ENCODE data around the gene NDST4.

The NDST4 gene

DNA sequence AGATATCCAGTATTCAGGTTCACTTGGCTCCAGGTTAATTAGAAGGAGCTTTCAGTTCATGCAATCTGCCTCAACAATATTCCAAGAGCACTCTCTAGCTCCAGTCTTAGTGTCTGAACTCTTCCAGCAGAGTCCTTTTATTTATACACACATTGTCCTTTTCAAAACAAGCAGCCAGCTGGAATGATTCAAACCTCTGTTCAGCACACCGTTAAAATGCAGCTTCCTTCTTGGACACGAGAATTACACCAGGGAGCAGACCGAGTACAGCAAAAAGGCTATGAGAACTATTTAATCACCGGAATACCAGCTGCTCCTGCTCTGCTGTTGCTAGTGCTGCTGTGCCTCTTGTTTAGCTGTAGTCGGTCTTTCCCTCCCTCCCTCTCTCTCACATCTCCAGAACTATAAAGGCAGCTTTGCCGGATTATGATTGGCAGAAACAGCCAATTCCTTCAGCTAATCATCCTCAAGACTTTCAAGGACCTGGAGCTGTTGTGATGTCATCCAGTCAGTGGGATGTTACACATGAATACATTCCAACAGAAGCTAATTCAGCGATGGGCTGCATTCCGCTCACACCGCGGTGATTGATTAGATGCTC lies at the start of gene NDST4:
NDST4 (minus strand) TSS at position 115 of the 601 bp plus-strand sequence. CDS start 36,584 bp downstream, outside the sequence.
- no peak for DNase-seq

DNA sequence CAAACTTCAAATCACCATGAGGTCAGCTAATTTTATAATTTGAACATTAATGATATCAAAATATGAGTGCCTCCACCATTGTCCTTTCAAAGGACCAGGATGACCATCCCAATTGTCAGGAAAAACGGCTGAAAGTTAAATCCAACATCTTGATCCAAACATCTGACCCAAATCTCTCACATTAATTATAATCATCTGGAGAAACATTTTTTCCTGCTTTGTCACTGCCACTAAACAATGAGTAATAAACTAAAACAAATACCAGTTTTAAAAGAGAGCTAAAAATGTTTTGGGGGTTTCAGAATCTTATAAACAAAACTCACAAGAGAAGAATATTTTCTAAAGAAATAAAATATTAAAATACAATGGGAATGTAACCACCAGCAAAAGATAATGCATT lies 45.7 kb upstream of the NDST4 start:
- DNase-seq = no peak

DNA sequence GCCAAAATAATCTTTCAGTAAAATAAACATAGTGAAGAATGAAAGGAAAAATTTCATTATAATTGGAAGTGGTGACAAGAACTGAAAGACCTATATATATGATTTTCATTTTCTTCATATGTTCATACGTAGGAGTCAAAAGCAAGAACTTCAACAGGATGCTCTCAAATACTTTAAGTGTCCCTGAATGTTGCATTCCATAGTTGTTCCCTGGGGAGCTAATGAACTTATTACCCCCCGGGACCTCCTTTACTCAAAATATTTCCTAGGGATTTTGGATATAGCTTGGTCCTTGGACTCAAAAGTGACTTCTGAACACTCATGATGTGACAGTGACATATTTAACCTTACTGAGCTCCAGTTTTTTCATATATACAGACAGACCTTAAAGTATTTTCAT lies 44.9 kb upstream of the NDST4 start:
- DNase-seq = no peak

DNA sequence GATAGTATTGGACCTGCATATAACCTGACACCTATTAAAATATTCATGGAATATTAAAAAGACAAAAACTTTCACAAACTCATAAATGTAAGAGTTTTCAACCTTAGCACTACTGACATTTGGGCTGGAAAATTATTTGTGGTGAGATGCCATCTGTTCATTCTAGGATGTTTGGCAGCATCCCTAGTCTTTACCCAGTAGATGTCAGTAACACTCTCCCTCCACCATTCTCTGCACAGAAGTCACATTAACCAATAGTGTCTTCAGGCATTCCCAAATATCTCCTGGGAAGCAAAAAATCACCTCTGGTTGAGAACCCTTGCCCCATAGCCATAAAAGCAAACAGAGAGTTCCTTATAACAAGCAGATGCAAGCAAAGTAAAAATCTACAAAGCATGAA lies 41.4 kb upstream of the NDST4 start:
- DNase-seq = no peak

DNA sequence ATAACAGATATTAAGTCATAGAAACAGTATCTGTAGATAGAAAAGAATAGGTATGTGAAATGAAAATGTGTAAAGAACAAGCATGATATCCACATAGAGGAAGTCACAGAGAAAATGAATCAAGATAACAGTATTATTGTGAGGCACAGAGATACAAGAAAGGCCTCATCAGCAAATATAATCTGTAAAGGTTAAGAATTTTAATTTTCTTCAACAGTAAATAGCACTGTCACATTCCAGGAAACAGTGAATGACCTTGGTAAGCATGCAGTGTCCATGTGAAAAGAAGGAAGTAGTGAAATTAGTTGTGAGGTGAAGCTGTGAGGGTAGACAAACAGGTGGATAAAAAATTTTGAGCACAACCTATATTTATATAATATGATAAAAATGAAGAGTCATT lies 39.5 kb upstream of the NDST4 start:
- DNase-seq = no peak

DNA sequence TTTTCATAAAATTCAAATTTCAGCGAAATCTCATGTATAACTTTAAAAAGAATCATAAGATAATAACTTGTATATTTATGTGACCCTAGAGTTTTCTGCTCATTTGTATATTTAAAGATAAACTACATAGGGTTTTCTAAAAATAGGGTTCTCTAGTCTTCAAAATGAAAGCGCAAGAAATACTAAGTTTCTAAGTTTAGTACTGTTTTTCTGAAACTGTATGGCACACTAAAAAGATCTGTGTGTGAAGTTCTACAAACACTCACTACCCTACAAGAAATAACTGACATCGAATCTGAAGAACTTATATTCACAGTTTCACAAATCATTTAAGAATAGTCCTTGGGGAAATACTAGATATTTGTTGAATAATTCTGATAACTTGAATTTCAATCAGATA lies 38.7 kb upstream of the NDST4 start:
- no peak for DNase-seq

DNA sequence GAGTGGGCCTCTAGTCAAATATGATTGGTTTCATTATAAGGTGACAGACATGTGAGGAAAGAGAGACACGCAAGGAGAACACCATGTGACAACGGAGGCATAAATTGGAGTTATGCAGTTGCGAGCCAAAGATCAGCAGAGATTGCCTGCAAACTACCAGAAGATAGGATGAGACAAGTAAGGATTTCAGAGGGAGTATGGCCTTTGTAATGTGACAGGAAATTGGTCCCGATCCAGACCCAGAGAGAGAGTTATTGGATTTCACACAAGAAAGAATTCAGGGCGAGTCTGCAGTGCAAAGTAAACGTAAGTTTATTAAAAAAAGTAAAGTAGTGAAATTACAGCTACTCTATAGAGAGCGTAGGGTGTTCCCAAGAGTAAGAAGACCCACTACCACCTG lies 35.7 kb upstream of the NDST4 start:
- no peak for DNase-seq

DNA sequence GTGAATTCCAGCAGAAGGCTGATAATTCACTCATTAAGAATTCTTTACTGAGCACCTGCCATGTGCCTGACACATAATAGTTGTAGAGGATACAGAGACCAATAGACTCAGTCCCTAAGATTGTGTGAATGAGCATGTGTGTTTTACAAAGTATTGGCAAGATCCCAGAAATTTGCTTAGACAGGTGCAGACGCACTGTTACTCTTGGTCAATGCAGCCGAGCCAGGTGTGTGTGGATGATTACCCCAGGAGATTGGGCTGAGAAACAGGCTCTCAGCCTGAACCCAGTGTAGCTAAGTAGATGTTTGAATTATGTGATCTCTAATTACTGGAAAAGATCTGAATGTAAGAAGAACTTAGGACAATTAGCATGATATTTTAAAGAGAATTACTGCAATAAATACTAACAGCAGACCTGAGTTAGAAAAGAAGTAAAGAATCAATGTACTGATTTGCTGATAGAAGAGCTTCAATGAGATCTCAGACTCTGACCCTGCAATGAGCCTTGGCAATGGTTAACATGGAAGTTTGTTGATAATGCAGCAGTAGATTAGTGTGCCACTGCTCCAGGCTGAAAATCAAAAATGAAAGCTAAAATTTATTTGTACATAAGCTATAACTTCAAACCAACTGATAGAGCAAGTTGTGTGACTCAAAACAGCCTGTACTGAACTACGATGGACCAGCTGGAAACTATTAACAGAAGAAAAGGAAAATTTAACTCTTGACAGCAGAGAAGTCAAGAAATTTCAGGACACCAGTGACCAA lies 32.2 kb upstream of the NDST4 start:
- DNase-seq = no peak

DNA sequence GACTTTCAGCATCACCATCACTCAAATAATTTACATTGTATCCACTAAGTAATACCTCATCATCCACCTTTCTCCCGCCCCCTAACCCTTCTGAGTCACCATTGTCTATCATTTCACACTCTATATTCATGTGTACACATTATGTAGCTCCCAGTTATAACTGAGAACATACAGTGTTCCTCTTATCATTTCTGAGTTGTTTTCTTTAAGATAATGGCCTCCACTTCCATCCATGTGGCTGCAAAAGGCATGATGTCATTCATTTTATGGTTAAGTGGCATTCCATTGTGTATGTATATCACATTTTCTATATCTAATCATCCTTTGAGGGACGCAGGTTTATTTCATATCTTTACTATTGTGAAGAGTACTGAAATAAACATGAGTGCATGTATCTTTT lies 14.6 kb upstream of the NDST4 start:
- no peak for DNase-seq

DNA sequence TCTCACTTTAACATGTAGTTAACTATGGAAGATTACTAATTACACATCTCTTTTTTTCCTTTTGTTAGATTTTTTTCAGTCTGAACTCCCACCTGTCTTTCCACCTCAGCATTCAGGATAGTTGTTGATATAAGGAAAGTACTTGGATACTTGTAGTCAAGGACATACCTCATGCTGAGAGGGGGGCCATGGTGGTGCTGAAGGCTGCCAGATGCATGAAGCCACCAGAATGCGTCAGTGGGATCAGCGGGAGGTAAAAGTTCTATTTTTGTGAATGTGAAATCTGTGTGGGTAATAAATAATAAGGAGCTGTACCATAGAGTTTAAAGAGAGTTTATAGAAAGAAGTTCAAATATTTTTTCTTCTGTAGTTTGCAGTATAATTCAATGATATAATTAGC lies 13.1 kb upstream of the NDST4 start:
- DNase-seq = no peak

DNA sequence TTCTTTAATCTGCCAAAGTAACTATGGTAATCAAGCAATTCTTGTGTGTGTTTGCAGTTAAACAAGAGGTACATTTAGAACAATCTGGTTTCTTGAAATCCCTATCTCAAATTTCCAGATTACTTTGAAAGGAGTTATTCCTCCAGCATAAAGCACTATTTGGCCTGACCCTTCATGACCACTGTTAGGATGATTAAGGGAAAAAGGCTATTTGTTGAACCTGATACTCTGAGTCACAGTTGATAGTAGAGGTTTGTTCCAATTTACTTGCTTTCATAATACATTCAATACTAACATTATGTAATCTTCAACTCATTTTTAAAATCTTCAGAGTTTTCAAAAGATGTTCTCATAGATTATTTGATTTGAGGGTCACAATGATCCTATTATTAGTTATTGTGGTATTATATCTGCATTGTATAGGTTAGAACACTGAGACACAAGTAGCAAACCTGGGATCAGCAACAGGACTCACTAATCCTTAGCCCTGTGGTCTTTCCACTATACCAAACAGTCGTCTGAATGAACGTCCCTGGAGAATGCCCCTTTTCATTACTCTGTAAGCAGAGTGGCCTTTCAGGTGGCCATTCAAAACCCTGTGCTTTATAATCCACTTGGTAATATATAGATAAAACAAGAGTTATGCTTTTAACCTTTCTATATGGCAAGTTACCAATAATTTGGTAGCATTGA lies 8.1 kb upstream of the NDST4 start:
- no peak for DNase-seq

DNA sequence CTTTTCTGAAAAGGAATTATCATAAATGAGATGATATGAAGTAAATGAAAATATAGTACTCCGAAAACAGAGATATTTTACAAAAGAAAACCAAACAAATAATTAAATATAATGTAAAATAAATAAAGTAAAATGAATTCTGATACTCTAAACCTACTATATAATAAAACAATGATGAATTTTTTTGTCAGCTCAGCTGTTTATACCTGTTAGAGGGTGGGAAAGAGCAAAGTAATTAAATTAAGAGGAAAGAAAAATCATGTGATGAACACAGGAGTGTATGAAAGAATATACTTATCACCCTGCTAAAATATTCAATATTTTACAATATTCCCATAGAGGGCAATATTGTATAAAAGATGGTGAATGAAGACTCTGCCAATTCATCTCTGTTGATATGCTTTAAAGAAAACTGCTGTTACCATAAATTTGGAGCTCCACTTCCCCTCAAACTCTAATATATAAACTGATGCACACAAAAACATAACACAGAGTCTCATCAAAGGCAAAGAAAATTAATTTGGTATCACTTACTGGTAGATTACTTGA lies 6.5 kb upstream of the NDST4 start:
- no peak for DNase-seq

DNA sequence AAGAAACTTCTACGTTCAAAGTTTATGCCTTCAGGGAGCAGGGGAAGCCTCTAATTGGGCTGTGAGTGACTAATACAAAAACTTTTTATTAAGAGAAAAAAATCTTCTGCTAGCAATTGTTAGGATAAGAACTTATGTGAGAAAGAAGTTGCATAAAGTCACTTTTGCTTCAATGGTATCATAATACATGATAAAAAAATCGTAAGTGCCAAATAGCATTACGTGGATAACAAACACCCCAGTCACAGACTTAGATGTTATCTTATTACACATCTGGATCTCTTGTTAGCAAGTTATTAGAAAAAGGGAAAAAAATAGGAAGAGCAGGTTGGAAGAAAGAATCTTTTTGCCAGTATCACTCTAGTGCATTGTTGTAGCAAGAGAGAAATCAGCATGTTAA lies 4.2 kb upstream of the NDST4 start:
- no peak for DNase-seq

DNA sequence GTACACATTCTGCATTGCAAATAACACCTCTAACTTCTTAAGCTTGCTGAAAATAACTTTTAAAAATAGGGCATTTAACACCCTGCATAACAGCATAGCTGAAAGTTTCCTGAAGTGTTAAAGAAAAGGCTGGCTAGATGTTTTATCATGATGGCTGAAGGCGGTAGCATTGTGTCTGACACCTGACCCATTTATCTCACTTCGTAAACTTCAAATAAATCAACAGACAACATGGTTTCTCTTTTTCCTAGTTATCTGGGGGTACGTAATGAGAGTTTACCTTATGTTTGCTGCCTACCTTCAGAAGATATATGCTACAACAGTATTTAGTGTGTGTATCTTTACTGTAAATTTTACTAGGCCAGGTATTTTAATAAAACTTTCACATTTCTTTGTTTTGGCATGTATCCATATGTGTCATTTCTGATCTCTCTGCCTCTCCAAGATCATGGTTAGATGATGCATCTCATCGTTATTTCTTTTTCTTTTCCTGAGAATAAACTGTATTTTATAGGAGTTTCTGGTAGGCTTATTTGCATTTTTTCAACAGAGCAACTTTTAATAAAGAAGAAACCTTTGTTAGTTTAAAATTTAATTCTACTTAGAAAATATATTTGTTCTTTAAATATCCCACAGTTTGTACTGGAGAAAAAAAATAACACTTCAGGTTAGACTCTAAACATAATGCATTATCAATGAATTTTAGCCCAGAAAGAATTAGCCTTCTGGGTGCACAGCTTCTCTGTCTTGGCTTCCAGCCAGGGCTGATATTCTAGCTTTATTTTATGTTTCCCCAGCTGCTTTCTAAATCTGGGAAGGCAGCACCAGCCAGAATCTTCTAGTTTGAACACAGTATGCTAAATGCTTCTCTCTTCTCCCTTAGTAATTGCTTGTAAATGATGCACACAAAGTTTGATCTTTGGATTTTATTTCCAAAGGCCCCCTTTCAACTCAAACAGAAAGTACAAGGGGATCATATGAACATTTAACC lies 2.9 kb downstream of the NDST4 start:
- no peak for DNase-seq

DNA sequence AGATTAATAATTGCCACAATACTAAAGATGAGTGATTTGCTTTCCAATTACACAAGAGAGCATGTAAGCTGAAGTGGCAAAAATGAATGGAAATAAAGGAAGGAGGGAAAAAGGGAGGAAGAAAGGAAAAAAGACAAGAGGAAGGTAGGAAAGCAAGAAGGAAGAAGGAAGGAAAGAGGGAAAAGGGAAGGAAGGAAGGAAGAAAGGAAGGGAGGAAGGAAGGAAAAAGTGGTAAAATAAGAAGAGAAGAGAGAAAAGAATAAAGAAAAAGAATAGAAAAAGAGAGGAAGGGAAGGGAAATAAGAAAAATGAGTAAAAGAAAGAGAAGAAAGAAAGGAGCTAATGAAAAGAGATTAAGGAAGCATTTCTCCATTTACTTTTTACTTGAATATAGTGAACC lies 4.6 kb downstream of the NDST4 start:
- DNase-seq = no peak

DNA sequence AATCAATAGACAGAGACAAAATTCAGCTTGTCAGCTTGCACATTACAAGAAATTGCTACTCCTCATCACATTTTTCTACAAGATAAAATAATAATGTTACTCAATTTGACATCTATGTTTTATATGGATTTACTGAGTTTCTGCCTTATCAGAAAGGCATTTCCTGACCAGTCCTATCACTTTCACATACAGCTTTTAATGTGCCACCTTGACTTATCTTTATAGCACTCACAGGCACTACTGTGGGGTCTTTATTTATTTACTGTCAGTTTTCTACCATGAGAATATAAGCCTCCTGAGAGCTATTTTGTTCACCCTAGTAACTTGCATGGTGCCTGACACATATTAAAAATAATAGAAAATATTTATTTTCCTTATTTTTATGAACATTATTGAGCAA lies 6.0 kb downstream of the NDST4 start:
- no peak for DNase-seq

DNA sequence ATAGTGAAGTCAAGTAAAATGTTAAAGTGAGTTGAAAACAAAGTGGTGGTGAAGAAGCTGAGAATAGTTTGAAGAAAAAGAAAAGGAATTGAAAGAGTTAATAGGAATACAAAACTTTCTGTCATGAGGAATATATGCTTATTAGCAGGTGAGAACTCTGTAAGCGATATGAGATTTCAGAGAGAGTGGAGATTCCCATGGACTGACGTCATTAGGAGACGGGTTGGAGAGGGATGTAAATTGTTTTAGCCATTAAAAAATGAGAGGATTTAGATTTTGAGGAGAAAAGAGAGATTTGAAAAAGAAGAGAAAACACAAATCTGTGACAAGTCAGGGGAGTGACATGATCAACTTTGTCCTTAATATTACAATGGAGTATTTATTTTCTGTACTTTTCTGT lies 11.7 kb downstream of the NDST4 start:
- DNase-seq = no peak

DNA sequence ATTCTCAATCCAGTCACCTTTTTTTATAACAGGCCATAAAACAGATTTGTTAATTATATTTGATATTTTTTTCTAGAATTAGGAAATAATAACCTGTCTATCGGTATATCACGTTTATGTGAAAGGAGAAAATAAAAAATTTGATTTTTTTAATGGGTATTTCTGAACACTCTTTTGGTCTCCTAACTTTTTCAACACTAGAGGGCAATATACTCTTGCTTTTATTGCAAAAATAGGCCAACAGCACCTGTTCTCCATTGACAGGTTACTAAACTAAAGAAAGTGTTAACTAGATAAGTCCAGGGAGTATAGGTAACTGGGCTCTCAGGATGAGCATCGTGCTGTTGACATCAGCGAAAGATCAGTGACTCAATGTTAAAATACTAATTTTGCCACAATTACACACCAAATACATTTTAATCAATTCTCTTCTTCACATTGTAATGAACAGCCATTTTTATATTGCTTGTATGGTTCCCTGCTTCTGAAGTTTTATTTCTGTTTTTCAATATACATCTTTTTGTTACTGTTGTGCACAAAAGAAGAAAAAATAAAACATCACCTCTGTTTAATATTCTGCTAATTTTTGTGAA lies 22.8 kb downstream of the NDST4 start:
- DNase-seq = no peak

DNA sequence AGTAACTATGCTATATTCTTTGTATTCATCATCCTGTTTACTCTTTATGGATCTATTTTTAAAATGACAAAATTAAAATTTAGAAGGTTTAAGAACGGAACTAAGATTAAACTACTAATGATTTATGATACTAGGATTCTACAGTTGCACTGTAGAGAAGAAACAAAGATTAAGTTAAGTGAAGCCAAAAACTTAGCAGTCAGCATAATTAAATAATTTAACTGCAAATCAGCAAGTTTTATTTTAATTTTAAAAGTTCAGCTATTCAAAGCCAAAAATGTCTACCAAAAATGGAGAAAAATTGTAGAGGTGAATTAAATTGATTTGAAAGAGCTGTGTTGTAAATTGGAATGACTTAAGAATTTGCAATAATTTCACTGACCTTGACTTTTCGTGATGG lies 30.8 kb downstream of the NDST4 start:
- no peak for DNase-seq

DNA sequence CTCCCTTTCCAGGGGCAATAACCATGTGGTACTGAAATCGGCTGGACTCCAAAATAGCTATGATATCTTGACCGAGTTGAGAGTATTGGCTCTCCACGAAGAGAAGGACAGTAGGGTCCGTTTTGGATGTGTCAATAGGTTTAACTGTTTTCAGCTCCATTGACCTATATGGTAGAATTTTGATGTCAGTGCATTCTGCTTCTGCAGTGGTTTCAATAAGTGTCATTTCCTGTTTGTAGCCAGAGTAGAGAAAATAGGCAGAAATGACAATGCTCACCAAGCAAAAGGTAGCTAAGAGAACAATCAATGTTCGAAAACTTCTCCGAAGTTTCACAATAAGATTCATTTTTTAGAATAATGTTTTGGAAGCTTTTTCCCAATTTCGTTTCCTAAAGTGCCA lies 36.7 kb downstream of the NDST4 start:
- no peak for DNase-seq

DNA sequence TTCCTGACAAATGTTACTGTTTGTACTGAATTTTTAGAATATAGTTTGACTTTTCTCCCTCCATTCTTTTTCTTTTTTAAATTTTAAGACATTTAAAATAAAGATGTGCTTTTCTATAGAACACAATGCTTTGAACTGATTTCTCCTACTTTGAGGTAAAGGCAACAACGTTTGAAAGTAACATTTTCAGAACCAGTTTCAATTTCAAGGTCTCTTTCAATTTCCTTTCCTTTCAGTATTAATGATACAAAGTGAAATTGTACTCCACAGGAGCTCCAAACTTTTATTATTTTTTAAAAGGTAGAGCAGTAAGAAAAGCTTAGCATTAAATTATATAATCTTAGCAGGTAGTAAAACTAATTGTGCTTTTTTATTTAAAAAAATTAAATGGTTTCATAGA lies 54.9 kb downstream of the NDST4 start:
- no peak for DNase-seq

DNA sequence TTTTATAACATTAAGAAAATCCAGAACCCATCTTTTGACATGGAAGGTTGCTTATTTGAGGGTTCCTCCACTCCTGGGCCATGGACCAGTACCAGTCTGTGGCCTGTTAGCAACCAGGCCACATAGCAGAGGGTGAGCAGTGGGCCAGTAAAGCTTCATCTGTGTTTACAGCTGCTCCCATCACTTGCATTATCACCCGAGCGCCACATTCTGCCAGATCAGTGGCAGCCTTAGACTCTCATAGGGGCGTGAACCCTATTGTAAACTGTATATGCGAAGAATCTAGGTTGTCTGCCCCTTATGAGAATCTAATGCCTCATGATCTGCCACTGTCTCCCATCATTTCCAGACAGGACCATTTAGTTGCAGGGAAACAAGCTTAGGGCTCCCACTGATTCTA lies 58.6 kb downstream of the NDST4 start:
- DNase-seq = no peak
